HepG2 (cell line): Measurements from ENCODE around the gene TUT1. TPM values are rescaled to one million over a fixed set of nuclear protein-coding genes. Genes with fewer than 3 reads are reported as not detected.

Experiments
- ATAC-seq: fragments of 200-7000 bp; cut with Tn5 transposase; 3 replicates; pipeline ENCODE4 v1.9.1; 2020; ENCODE audit warnings: mild to moderate bottlenecking, moderate library complexity
- BruUV-seq: library from RNA; stranded (reverse); fragments of 400-500 nt; replicated peaks from 2 replicates; lab custom pipeline; 2021; lab: Mats Ljungman, UMichigan
- CTCF ChIA-PET: fragments of 300-600 bp; formaldehyde crosslinking; extraction: SDS; loops from one replicate; lab custom pipeline; 2021; ENCODE audit warnings: low total read pairs, inconsistent platforms, low intra/inter-chr PET ratio; lab: Yijun Ruan, JAX
- POLR2A ChIA-PET: fragments of 350-600 bp; sonication (Branson Sonifier 250); formaldehyde crosslinking; loops from one replicate; lab custom pipeline; 2020; ENCODE audit warnings: antibody characterized with exemption, inconsistent platforms; lab: Yijun Ruan, JAX
- DNase-seq: peaks from one replicate; pipeline ENCODE4 v3.0.0-alpha.2; 2015; ENCODE audit warnings: low spot score
- FAIRE-seq: peaks from 3 replicates; lab custom pipeline; 2011; peaks lifted over from hg19 to GRCh38; lab: Jason Lieb, UNC
- H2AFZ ChIP-seq: one replicate; pipeline ENCODE4 v1.6.1; 2011; ENCODE audit warnings: low read length, inconsistent platforms
- H3K27ac ChIP-seq: fragments of 300-600 bp; 3 replicates; pipeline ENCODE4 v1.8.0; 2011; ENCODE audit warnings: mixed run types, mild to moderate bottlenecking, mixed read lengths, low read length, inconsistent platforms; ENCODE audit not compliant: insufficient read depth; ENCODE audit errors: extremely low read length
- H3K27me3 ChIP-seq, 2 experiments: fragments of 200-600 bp in 1 of 2; 2 replicates in 1 of 2; 3 replicates in 1 of 2; pipeline versions ENCODE4 v1.6.0 to v1.8.0; 2011; ENCODE audit warnings: low read length in 2 of 2, mild to moderate bottlenecking in 2 of 2, moderate library complexity in 2 of 2, inconsistent platforms in 1 of 2; ENCODE audit not compliant: insufficient read depth in 2 of 2, control insufficient read depth in 1 of 2
- H3K36me3 ChIP-seq, 2 experiments: fragments of 200-600 bp in 1 of 2; replicated peaks in 1 of 2; 2 replicates in 1 of 2; 3 replicates in 1 of 2; pipeline versions ENCODE4 v1.5.1 to v1.8.0; 2011; ENCODE audit warnings: low read length in 2 of 2, inconsistent platforms in 1 of 2; ENCODE audit not compliant: insufficient read depth in 2 of 2, control insufficient read depth in 1 of 2
- H3K4me1 ChIP-seq: 2 replicates; pipeline ENCODE4 v1.5.1; 2012; ENCODE audit warnings: low read length, inconsistent platforms; ENCODE audit not compliant: insufficient read depth
- H3K4me2 ChIP-seq: 2 replicates; pipeline ENCODE4 v1.6.0; 2011; ENCODE audit warnings: low read depth, low read length, inconsistent platforms
- H3K4me3 ChIP-seq, 3 experiments: fragments of 200-600 bp in 1 of 3; sonication (generic), shearing (Covaris generic) in 1 of 3; replicated peaks in 1 of 3; 2 replicates each; pipeline ENCODE4 v1.5.1; 2011 to 2016; ENCODE audit warnings: low read length in 3 of 3, inconsistent platforms in 2 of 3, low read depth in 2 of 3, mild to moderate bottlenecking in 2 of 3, control low read depth in 1 of 3, mixed read lengths in 1 of 3; ENCODE audit not compliant: insufficient read depth in 1 of 3
- H3K79me2 ChIP-seq: one replicate; pipeline ENCODE4 v1.6.1; 2011; ENCODE audit warnings: low read length, inconsistent platforms; ENCODE audit not compliant: insufficient read depth
- H3K9ac ChIP-seq: 2 replicates; pipeline ENCODE4 v1.6.0; 2011; ENCODE audit warnings: mild to moderate bottlenecking, low read depth, low read length, inconsistent platforms; ENCODE audit not compliant: insufficient read depth
- H3K9me3 ChIP-seq: 2 replicates; pipeline ENCODE4 v1.5.1; 2012; ENCODE audit warnings: mild to moderate bottlenecking, low read length
- H4K20me1 ChIP-seq: 2 replicates; pipeline ENCODE4 v1.6.0; 2011; ENCODE audit warnings: inconsistent platforms, mild to moderate bottlenecking, low read length, moderate library complexity; ENCODE audit not compliant: insufficient read depth
- CBFB ChIP-seq: sonication (generic); formaldehyde crosslinking; IDR thresholded peaks from 2 replicates; pipeline ENCODE4 v1.4.0; 2020; ENCODE audit warnings: missing genetic modification reagents
- FOXC1 ChIP-seq: sonication (generic); formaldehyde crosslinking; IDR thresholded peaks from 2 replicates; pipeline ENCODE4 v1.8.0; 2022; ENCODE audit warnings: mild to moderate bottlenecking, missing genetic modification reagents, borderline replicate concordance
- NAIF1 ChIP-seq: sonication (generic); formaldehyde crosslinking; IDR thresholded peaks from 2 replicates; pipeline ENCODE4 v1.5.0; 2020; ENCODE audit warnings: mild to moderate bottlenecking, missing genetic modification reagents, borderline replicate concordance
- RARA ChIP-seq: IDR thresholded peaks from 2 replicates; pipeline ENCODE4 v1.6.1; 2016; ENCODE audit warnings: missing genetic modification reagents, missing compliant biosample characterization
- SIX1 ChIP-seq: sonication (generic); formaldehyde crosslinking; IDR thresholded peaks from 2 replicates; pipeline ENCODE4 v1.4.0; 2020; ENCODE audit warnings: missing genetic modification reagents, borderline replicate concordance
- SRY ChIP-seq: sonication (generic); formaldehyde crosslinking; IDR thresholded peaks from 2 replicates; pipeline ENCODE4 v1.8.0; 2022; ENCODE audit warnings: mild to moderate bottlenecking, missing genetic modification reagents
- ZNF17 ChIP-seq: sonication (generic); formaldehyde crosslinking; IDR thresholded peaks from 2 replicates; pipeline ENCODE4 v1.5.0; 2020; ENCODE audit warnings: mild to moderate bottlenecking, missing genetic modification reagents
- ZNF20 ChIP-seq: sonication (generic); formaldehyde crosslinking; IDR thresholded peaks from 2 replicates; pipeline ENCODE4 v1.4.0; 2020; ENCODE audit warnings: mild to moderate bottlenecking, moderate library complexity, missing genetic modification reagents
- ZNF607 ChIP-seq: sonication (generic); formaldehyde crosslinking; IDR thresholded peaks from 2 replicates; pipeline ENCODE4 v1.5.1; 2020; ENCODE audit warnings: missing genetic modification reagents, mild to moderate bottlenecking, borderline replicate concordance
- WGBS: methylation state at CpG from one replicate; pipeline ENCODE4 v1.1.6; 2017; ENCODE audit warnings: low lambda C conversion rate; 5-methylcytosine and 5-hydroxymethylcytosine counted together
- in situ Hi-C: cut with HindIII; loops from 2 replicates; pipeline ENCODE4 v1.10.0; 2017; ENCODE audit warnings: low pct_unique_long_range_greater_than_20kb; ENCODE audit not compliant: extremely low pct_ligation_motif_present
- intact Hi-C: fragments of 100-400 bp; cut with micrococcal nuclease; formaldehyde crosslinking; loops from one replicate; pipeline ENCODE4 v1.10.0; 2022; ENCODE audit not compliant: unreplicated experiment
- polyA plus RNA-seq, 8 experiments: library from polyadenylated mRNA; depleted of rRNA in 3 of 8; stranded (reverse) in 7 of 8; unstranded in 1 of 8; fragments of >200 nt; fragmentation: Illumina TruSeq in 4 of 8; extraction: Trizol in 4 of 8; gene quantifications; 2 replicates each; pipeline versions ENCODE4 v1.2.1 to v1.2.3, GENCODE V29; 2011 to 2016; ENCODE audit warnings: low read depth in 4 of 8, missing spikeins in 1 of 8, mixed read lengths in 1 of 8; ENCODE audit not compliant: insufficient read depth in 1 of 8
- total RNA-seq, 5 experiments: library from RNA; depleted of rRNA; stranded (reverse); fragments of >200 nt; fragmentation: Illumina TruSeq; extraction: Trizol; gene quantifications; 2 replicates each; pipeline ENCODE4 v1.2.3, GENCODE V29; 2016; ENCODE audit warnings: low read depth in 1 of 5
- TF ChIP-seq, protein P1 (sequence below), 2 experiments: sonication (generic) in 1 of 2; formaldehyde crosslinking in 1 of 2; IDR thresholded peaks; 2 replicates each; pipeline versions ENCODE4 v1.4.0 to v1.6.1; 2016 to 2020; ENCODE audit warnings: borderline replicate concordance in 1 of 2, low read depth in 1 of 2, mild to moderate bottlenecking in 1 of 2, missing genetic modification reagents in 1 of 2
- TF ChIP-seq, protein P2 (sequence below): sonication (generic); formaldehyde crosslinking; conservative IDR thresholded peaks from 2 replicates; pipeline ENCODE4 v1.4.0; 2020; ENCODE audit warnings: missing genetic modification reagents
- TF ChIP-seq, protein P3 (sequence below): sonication (generic); formaldehyde crosslinking; IDR thresholded peaks from 2 replicates; pipeline ENCODE4 v1.4.0; 2020; ENCODE audit warnings: missing genetic modification reagents
- TF ChIP-seq, protein P4 (sequence below): IDR thresholded peaks from 2 replicates; pipeline ENCODE4 v1.6.1; 2012; ENCODE audit warnings: inconsistent platforms

Gene TUT1
- total and polyA plus RNA-seq, 2 of the 13 experiments (the other 11 are each of a cell fraction or from before 2014, with no cell fraction given): 9.7 to 14.3 TPM

DNA sequence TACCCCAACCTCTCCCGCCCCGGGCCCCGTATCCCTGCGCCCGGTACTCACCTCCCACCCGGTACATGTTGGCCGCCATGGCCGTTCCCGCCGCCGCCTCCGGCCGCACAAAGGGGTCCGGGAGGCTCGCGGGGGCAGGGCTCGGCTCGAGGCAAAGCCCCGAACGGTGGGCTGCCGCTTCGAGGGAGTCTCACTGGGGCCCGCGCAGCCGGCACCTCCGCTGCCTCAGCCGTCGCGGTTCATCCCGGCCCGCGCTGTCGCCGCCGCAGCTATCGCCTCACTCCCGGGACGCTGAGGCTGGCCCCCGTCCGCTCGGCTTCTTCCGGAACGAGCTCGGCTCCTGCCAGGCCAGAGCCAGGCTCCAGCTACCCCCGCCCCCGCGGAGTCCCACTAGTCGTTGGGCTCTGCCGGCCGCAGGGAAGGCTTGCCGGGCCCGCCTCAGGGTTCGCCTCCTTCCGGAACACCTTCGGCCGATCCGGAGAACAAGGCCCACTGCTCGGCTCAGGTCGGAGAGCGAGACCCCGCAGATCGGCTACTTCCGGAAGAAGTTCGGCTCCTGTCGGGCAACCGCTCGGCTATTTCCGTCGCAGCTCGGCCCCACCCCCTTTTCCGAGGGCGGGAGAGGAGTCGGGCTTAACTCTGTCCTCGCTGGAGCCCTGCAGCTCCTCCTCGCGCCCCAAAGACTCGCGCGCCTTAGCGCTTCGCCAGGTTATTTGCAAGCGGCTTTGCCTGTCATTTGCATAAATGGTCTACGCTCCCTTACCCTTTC is 10.2 kb upstream of the TUT1 start, which contains the start of gene MTA2 (continued):
- TF ChIP-seq, protein P1, sequence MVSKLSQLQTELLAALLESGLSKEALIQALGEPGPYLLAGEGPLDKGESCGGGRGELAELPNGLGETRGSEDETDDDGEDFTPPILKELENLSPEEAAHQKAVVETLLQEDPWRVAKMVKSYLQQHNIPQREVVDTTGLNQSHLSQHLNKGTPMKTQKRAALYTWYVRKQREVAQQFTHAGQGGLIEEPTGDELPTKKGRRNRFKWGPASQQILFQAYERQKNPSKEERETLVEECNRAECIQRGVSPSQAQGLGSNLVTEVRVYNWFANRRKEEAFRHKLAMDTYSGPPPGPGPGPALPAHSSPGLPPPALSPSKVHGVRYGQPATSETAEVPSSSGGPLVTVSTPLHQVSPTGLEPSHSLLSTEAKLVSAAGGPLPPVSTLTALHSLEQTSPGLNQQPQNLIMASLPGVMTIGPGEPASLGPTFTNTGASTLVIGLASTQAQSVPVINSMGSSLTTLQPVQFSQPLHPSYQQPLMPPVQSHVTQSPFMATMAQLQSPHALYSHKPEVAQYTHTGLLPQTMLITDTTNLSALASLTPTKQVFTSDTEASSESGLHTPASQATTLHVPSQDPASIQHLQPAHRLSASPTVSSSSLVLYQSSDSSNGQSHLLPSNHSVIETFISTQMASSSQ (IDR thresholded peaks at IDR 0.05; ENCODE audit: low read depth): no peak
- TF ChIP-seq, protein P1 (CRISPR knock-in tag; IDR thresholded peaks at IDR 0.05; ENCODE audit: borderline replicate concordance): no peak
- peak; percentile 6; the same call in 1 of the 2 replicates for TF ChIP-seq CBFB
- TF ChIP-seq FOXC1 (CRISPR knock-in tag): peak; percentile 59; the same call in 1 of the 2 replicates
- TF ChIP-seq, protein P2, sequence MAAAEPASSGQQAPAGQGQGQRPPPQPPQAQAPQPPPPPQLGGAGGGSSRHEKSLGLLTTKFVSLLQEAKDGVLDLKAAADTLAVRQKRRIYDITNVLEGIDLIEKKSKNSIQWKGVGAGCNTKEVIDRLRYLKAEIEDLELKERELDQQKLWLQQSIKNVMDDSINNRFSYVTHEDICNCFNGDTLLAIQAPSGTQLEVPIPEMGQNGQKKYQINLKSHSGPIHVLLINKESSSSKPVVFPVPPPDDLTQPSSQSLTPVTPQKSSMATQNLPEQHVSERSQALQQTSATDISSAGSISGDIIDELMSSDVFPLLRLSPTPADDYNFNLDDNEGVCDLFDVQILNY (CRISPR knock-in tag): peak; percentile 57
- TF ChIP-seq ZNF607 (CRISPR knock-in tag): peak; percentile 25

DNA sequence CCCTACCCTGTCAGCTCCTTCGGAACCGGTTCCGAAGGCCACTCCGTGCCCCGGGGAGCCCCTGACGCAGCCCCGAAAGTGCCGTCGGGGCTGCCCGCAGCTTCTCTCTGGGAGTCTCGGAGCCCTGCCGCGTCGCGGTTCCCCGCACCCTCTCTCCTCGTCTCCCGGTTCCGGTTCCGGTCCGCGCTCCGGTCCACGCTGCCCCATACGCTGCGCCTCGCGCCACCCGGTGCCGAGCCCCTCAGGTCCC is 9.7 kb upstream of the TUT1 start:
- Histone ChIP-seq H3K27ac (peak overlapping the region; percentile 88), H3K4me3 (peak overlapping the region; percentile 91 to 94 (median 94)), H2AFZ (no peak overlapping the region), H3K36me3 (peaks cover 12 to 26% of the 10 kb centered on the region in 2 experiments; a peak in 4 of 5 replicates), H3K27me3 (no peaks in the 10 kb centered on the region; a peak in 1 of 5 replicates), H4K20me1 (no peaks in the 10 kb centered on the region), H3K4me2 (peak overlapping the region; percentile 97), H3K9me3 (no peaks in the 10 kb centered on the region), H3K9ac (peak overlapping the region; percentile 99), H3K4me1 (peaks cover 39% of the 10 kb centered on the region), H3K79me2 (peaks cover 33% of the 10 kb centered on the region)
- in situ Hi-C loops: no loop called here
- POLR2A ChIA-PET: interaction anchor here (1.0 to 3.8 kb wide), 21 partner anchors 9 to 280 kb away, joined by 3 to 137 read pairs (median 6); partner anchors contain the start of genes AHNAK, B3GAT3, C11orf98 and CSKMT
- DNase-seq (no peak), ATAC-seq (peak; percentile 39), FAIRE-seq (no peak)
- CTCF ChIA-PET: no interaction called here
- 0% methylated on average over 1 of the region's 30 CpGs for WGBS
- BruUV-seq: no TSS peak
- intact Hi-C loops: no loop called here
- TF ChIP-seq, protein P3, sequence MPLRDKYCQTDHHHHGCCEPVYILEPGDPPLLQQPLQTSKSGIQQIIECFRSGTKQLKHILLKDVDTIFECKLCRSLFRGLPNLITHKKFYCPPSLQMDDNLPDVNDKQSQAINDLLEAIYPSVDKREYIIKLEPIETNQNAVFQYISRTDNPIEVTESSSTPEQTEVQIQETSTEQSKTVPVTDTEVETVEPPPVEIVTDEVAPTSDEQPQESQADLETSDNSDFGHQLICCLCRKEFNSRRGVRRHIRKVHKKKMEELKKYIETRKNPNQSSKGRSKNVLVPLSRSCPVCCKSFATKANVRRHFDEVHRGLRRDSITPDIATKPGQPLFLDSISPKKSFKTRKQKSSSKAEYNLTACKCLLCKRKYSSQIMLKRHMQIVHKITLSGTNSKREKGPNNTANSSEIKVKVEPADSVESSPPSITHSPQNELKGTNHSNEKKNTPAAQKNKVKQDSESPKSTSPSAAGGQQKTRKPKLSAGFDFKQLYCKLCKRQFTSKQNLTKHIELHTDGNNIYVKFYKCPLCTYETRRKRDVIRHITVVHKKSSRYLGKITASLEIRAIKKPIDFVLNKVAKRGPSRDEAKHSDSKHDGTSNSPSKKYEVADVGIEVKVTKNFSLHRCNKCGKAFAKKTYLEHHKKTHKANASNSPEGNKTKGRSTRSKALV (CRISPR knock-in tag): peak; percentile 69; the same call in 1 of the 2 replicates
- TF ChIP-seq ZNF20 (CRISPR knock-in tag) (peak; percentile 73; the same call in 1 of the 2 replicates), RARA (CRISPR knock-in tag) (no peak), NAIF1 (peak; percentile 71; the same call in 1 of the 2 replicates), ZNF17 (CRISPR knock-in tag) (0 out of 2 replicates have a peak, but pooled peaks have one; percentile 56), SRY (CRISPR knock-in tag) (peak; percentile 77), SIX1 (CRISPR knock-in tag) (no peak)
- TF ChIP-seq, protein P4, sequence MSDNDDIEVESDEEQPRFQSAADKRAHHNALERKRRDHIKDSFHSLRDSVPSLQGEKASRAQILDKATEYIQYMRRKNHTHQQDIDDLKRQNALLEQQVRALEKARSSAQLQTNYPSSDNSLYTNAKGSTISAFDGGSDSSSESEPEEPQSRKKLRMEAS: peak; percentile 90
